Activated CD8-positive, alpha-beta memory T cell treated with anti-CD3 and anti-CD28 coated beads, Interleukin-2, amount 10 ng/mL, durations not matched to agents 7 days and 5 days (primary cell): ENCODE data around the gene SH3BP5. TPM values are rescaled to one million over a fixed set of nuclear protein-coding genes. Genes with fewer than 3 reads are reported as not detected.
"Not testable (repeated sequence)": the region's sequence is repeated elsewhere in the genome, so short reads cannot be mapped to it uniquely, and the experiment has no call there.

ENCODE experiments used
- ATAC-seq: fragments of 150-1000 bp; cut with Tn5 transposase; one replicate; pipeline ENCODE4 v1.10.0; 2021; ENCODE audit warnings: moderate library complexity
- CTCF ChIA-PET: fragments of 350-600 bp; sonication (Branson Sonifier 250); formaldehyde crosslinking; loops from one replicate; lab custom pipeline; 2021; ENCODE audit warnings: antibody characterized with exemption; lab: Charles Lee
- DNase-seq: peaks from one replicate; pipeline ENCODE4 v3.0.0-alpha.2; 2020
- H3K27ac Mint-ChIP-seq: one replicate; pipeline ENCODE4 v1.8.0; 2021; ENCODE audit warnings: mild to moderate bottlenecking, mixed read lengths
- H3K27me3 Mint-ChIP-seq: one replicate; pipeline ENCODE4 v1.8.0; 2021; ENCODE audit warnings: mixed read lengths
- H3K36me3 Mint-ChIP-seq: one replicate; pipeline ENCODE4 v1.8.0; 2021; ENCODE audit warnings: mild to moderate bottlenecking, mixed read lengths
- H3K4me1 Mint-ChIP-seq: one replicate; pipeline ENCODE4 v1.8.0; 2021; ENCODE audit warnings: mixed read lengths
- H3K4me3 Mint-ChIP-seq: one replicate; pipeline ENCODE4 v1.8.0; 2021; ENCODE audit warnings: mild to moderate bottlenecking, moderate library complexity, mixed read lengths
- H3K9me3 Mint-ChIP-seq: one replicate; pipeline ENCODE4 v1.8.0; 2022; ENCODE audit warnings: low read depth, mixed read lengths
- total RNA-seq, 2 experiments: library from RNA; stranded (reverse); gene quantifications; one replicate each; pipeline ENCODE4 v1.2.3, GENCODE V29; 2021

Gene SH3BP5, protein sequence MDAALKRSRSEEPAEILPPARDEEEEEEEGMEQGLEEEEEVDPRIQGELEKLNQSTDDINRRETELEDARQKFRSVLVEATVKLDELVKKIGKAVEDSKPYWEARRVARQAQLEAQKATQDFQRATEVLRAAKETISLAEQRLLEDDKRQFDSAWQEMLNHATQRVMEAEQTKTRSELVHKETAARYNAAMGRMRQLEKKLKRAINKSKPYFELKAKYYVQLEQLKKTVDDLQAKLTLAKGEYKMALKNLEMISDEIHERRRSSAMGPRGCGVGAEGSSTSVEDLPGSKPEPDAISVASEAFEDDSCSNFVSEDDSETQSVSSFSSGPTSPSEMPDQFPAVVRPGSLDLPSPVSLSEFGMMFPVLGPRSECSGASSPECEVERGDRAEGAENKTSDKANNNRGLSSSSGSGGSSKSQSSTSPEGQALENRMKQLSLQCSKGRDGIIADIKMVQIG
- 10 to 100 TPM; 19.4 to 30.3 TPM for total RNA-seq

- Mint-ChIP-seq H3K4me3 (peak within 1 kb of the TSS; percentile 83), H3K27ac (peak within 1 kb of the TSS; percentile 77), H3K9me3 (no peaks in the 10 kb centered on the region), H3K27me3 (no peaks in the 10 kb centered on the region), H3K36me3 (peaks cover 21% of the 10 kb centered on the region), H3K4me1 (peaks cover 50% of the 10 kb centered on the region)
- ATAC-seq = peak; percentile 96
- DNase-seq = peak; percentile 79
- CTCF ChIA-PET = interaction anchor here (0.6 to 3.7 kb wide), 34 partner anchors 9 to 681 kb away, joined by 3 to 108 read pairs (median 7); partner anchors contain the start of genes CAPN7 and CCDC174
Observed at GRCh38 chr3:15332405-15333098, at the start of gene SH3BP5. TSS of gene SH3BP5 (minus strand) at chr3:15332586. CDS start at chr3:15332408, 178 bp downstream.

GRCh38 chr3:15380980-15381890 lies 48.8 kb upstream of the SH3BP5 start:
- Mint-ChIP-seq H3K36me3 (no peaks in the 10 kb centered on the region), H3K4me1 (peaks cover 10% of the 10 kb centered on the region), H3K4me3 (no peak overlapping the region), H3K9me3 (no peaks in the 10 kb centered on the region), H3K27ac (no peak overlapping the region), H3K27me3 (no peaks in the 10 kb centered on the region)
- CTCF ChIA-PET = interaction anchor here (0.7 to 7.0 kb wide), 5 partner anchors 49 to 428 kb away, joined by 3 to 145 read pairs (median 3); partner anchors contain the start of gene SH3BP5
- ATAC-seq (no peak), DNase-seq (no peak)

GRCh38 chr3:15377961-15378791 lies 45.8 kb upstream of the SH3BP5 start:
- peak; percentile 98 for DNase-seq
- Mint-ChIP-seq H3K4me1 (peaks cover 6% of the 10 kb centered on the region), H3K27me3 (no peaks in the 10 kb centered on the region), H3K36me3 (no peaks in the 10 kb centered on the region), H3K4me3 (no peak overlapping the region), H3K27ac (peak overlapping the region; percentile 82), H3K9me3 (no peaks in the 10 kb centered on the region)
- peak; percentile 95 for ATAC-seq
- CTCF ChIA-PET = interaction anchor here (0.7 to 7.0 kb wide), 15 partner anchors 10 to 269 kb away, joined by 3 to 145 read pairs (median 6); partner anchors contain the start of genes CAPN7 and SH3BP5

DNA sequence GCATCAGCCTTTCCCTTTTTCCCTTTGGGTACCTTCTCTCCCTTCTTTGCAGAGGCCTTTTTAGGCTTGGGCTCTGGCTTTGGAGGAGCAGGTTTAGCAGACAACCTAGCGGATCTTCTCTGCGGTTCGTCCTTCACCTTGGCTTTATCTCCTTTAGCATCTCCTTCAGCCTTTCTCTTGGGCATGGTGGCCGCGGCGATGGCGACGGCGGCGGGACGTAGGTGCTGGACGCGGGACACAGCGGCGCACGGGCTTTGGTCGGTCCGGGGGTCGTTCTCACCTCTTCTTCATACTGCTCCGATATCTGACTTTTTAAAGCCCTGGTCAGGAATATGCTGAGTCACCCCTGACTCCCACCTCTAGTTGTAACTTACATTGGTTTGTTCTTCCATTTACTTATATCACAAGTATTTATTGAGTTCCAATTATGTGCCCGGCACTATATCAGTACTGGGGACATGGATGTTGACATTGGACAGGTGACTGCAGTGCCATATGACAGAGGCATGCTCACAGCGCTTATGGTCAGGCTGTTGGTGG lies 43.1 kb upstream of the SH3BP5 start:
- H3K9me3 Mint-ChIP-seq = no peaks in the 10 kb centered on the region
- CTCF ChIA-PET = interaction anchor here (2.6 to 7.0 kb wide), 2 partner anchors 107 to 172 kb away, joined by 12 to 145 read pairs; no protein-coding TSS in a partner anchor
- no peak overlapping the region for H3K4me3 Mint-ChIP-seq
- DNase-seq (no peak), ATAC-seq (no peak)
- H3K27ac Mint-ChIP-seq = no peak overlapping the region
- H3K36me3 Mint-ChIP-seq = no peaks in the 10 kb centered on the region
- H3K27me3 Mint-ChIP-seq = no peaks in the 10 kb centered on the region
- peaks cover 6% of the 10 kb centered on the region for H3K4me1 Mint-ChIP-seq

- CTCF ChIA-PET = interaction anchor here (1.3 to 1.4 kb wide), 2 partner anchors 15 to 40 kb away, joined by 3 to 5 read pairs; partner anchors contain the start of gene SH3BP5
- ATAC-seq = no peak
- H3K27me3 Mint-ChIP-seq = no peaks in the 10 kb centered on the region
- no peak overlapping the region for H3K4me3 Mint-ChIP-seq
- no peaks in the 10 kb centered on the region for H3K9me3 Mint-ChIP-seq
- H3K36me3 Mint-ChIP-seq = no peaks in the 10 kb centered on the region
- H3K4me1 Mint-ChIP-seq = peaks cover 6% of the 10 kb centered on the region
- no peak for DNase-seq
- H3K27ac Mint-ChIP-seq = no peak overlapping the region
Observed at GRCh38 chr3:15372918-15373317, 40.5 kb upstream of the SH3BP5 start.

DNA sequence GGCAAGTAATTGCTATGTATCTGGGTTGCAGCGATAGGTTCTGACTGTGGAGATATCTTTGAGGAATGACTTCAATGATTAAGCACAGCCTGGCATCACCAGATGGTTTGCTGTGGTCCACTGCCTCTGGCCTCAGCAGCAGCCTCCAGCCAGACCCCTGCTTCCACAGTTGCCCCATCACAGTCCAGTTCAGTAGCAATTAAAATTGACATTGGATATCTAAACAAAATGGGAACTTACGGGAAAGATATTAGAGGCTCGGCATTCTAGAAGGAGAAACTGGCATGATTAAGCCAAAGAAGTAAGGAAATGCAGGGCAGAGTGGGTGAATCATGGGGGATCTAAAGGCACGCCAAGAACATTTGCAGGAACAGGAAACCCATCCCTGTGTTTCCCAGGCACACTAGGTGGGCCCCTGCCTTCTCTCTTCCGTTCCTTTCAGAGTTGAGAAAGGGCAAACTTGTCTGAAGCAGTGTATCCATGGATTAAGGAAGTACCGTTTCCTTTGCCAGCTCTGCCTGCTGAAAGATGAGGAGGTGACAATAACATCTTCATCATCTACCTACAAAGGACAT lies 36.3 kb upstream of the SH3BP5 start:
- ATAC-seq = no peak
- DNase-seq = no peak
- peaks cover 20% of the 10 kb centered on the region for H3K4me1 Mint-ChIP-seq
- no peaks in the 10 kb centered on the region for H3K36me3 Mint-ChIP-seq
- no peaks in the 10 kb centered on the region for H3K27me3 Mint-ChIP-seq
- CTCF ChIA-PET = interaction anchor here (1.0 kb wide), 1 partner anchor 102 kb away, joined by 3 read pairs; no protein-coding TSS in a partner anchor
- no peaks in the 10 kb centered on the region for H3K9me3 Mint-ChIP-seq
- no peak overlapping the region for H3K27ac Mint-ChIP-seq
- H3K4me3 Mint-ChIP-seq = no peak overlapping the region

DNA sequence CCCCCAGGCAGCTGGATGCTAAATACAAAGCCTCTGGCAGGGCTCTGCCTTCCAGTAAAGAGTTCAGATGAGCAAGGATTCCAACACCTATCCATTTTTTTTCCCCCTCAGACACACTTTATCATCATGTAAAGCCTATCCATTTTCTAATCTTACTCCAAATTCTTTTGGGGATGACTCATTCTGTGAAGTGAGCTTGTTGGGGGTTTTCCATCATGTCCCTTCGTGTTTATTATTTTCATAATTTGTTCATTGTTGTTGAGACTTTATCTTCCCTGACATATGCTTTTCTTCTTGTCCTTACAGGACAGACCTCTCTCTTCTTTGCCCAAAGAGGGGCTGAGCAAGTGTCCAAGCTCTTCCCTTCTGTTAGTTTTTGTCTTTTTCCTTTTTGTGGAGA lies 34.7 kb upstream of the SH3BP5 start:
- Mint-ChIP-seq H3K36me3 (no peaks in the 10 kb centered on the region), H3K4me1 (peaks cover 28% of the 10 kb centered on the region), H3K27me3 (no peaks in the 10 kb centered on the region), H3K27ac (no peak overlapping the region), H3K9me3 (no peaks in the 10 kb centered on the region), H3K4me3 (no peak overlapping the region)
- ATAC-seq (no peak), DNase-seq (no peak)
- CTCF ChIA-PET = interaction anchor here (0.8 to 2.6 kb wide), 3 partner anchors 35 to 102 kb away, joined by 3 to 16 read pairs (median 6); partner anchors contain the start of gene SH3BP5

DNA sequence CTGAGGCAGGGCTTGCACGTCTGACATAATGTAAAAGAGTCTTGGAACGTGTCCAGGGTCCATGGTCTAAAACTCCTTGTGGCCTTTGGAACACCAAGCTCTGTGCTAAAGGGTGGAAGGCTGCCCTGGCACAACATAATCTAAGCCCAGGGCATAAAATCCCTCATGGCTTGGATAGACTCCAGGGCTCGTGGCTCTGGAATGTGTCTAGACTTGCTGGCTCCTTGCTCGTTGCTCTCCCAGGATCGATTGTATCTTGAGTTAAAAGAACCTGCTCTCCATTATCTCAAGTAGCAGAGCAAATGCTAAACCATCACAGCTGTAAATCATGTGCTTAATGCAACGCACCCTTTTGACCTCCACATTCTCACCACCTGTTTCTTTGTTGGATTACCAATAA lies 31.7 kb upstream of the SH3BP5 start:
- H3K9me3 Mint-ChIP-seq, H3K4me3 Mint-ChIP-seq, H3K27me3 Mint-ChIP-seq, ATAC-seq, H3K36me3 Mint-ChIP-seq, DNase-seq, H3K27ac Mint-ChIP-seq: not testable (repeated sequence)
- H3K4me1 Mint-ChIP-seq = peaks cover 46% of the 10 kb centered on the region
- CTCF ChIA-PET = interaction anchor here (1.8 to 3.2 kb wide), 2 partner anchors 14 to 96 kb away, joined by 6 to 30 read pairs; no protein-coding TSS in a partner anchor

DNA sequence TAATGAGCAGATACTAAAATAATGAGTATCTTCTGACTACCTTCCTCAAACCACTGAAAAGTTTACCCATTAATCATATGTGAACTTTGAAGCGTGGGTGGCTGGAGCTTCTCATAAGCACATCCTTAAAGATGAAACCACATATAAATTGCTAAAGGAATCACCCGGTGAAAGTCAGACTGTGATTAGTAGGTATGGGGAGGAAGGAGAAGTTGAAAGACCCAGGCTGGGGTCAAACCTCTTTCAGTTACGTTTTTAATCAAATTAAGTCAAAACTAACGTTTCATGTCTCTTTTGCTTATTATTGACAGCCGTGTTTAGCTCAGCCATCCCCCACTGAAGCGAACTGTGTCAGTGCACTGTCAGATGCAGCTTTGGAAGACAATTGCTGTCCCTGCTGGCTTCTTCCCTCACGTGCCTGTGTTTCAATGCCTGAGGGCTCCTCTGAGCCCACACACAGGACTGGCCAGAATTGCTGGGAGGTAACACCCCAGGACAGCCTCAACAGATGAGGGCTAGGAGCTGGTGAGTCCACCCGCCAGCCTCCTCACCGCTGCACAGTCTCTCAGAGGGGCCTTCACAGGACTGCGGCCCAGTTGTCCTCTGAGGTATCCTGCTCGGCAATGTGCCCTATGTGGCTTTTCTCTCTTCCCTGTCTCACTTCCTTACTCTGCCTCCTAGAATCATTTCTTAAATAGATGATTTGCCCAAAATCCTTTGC lies 29.3 kb upstream of the SH3BP5 start:
- peaks cover under 1% of the 10 kb centered on the region for H3K36me3 Mint-ChIP-seq
- peak overlapping the region; percentile 68 for H3K27ac Mint-ChIP-seq
- ATAC-seq = peak; percentile 69

GRCh38 chr3:15360788-15361493 lies 28.6 kb upstream of the SH3BP5 start:
- CTCF ChIA-PET = interaction anchor here (0.9 to 3.2 kb wide), 9 partner anchors 8 to 240 kb away, joined by 3 to 30 read pairs (median 3); partner anchors contain the start of genes BTD, HACL1 and SH3BP5
- H3K27ac Mint-ChIP-seq = peak overlapping the region; percentile 68
- H3K4me3 Mint-ChIP-seq = peak overlapping the region; percentile 29
- H3K4me1 Mint-ChIP-seq = peaks cover 44% of the 10 kb centered on the region
- ATAC-seq (no peak), DNase-seq (no peak)
- H3K27me3 Mint-ChIP-seq = no peaks in the 10 kb centered on the region
- peaks cover 2% of the 10 kb centered on the region for H3K36me3 Mint-ChIP-seq
- H3K9me3 Mint-ChIP-seq = no peaks in the 10 kb centered on the region

More for the DNA sequence above, 29.3 kb upstream of the SH3BP5 start:
- peaks cover 42% of the 10 kb centered on the region for H3K4me1 Mint-ChIP-seq
- peak overlapping the region; percentile 29 for H3K4me3 Mint-ChIP-seq
- peak; percentile 72 for DNase-seq
- CTCF ChIA-PET = interaction anchor here (0.7 to 3.2 kb wide), 11 partner anchors 8 to 240 kb away, joined by 3 to 30 read pairs (median 3); partner anchors contain the start of genes BTD, HACL1 and SH3BP5
- no peaks in the 10 kb centered on the region for H3K9me3 Mint-ChIP-seq
- H3K27me3 Mint-ChIP-seq = no peaks in the 10 kb centered on the region
